ENCODE measurements around the gene DRC7. TPM values are rescaled to one million over a fixed set of nuclear protein-coding genes. Genes with fewer than 3 reads are reported as not detected.

The DRC7 gene
- total RNA-seq, 1 experiment from 2014 or later = 0.72 TPM

DNA sequence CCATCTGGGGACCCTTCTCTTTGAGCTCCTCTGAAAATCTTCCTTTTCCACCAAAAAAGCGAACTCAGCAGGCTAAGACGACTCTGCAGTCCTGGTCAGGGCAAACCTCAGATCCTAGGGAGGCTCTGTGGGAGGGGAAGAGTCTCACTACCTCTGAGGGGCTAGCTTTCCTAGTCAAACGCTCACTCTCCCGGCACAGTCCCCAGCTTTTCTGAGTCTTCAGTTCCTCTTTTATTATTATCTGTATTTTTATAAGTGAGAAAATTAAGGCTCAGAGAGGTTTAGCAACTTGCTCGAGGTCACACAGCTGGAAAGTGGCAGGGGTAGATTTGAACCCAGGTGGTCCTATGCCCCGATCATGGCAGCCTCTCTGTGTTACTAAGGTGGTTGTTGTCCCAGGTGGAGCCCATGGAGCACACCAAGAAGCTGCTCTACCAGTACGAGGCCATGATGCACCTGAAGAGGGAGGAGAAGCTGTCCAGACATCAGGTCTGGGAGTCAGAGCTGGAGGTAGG is 31.9 kb downstream of the DRC7 start:
- Histone ChIP-seq H3K56ac (ENCODE audit: insufficient read length, low read depth, low read length) (no peak overlapping the region), H3K4me1 (ENCODE audit: insufficient read depth, low read length) (no peaks in the 10 kb centered on the region), H2BK12ac (ENCODE audit: insufficient read length, low read depth, low read length) (no peak overlapping the region), H4K91ac (ENCODE audit: insufficient read length, low read depth, low read length) (no peak overlapping the region), H3K79me2 (ENCODE audit: insufficient read depth, low read length) (no peaks in the 10 kb centered on the region), H3K27ac (ENCODE audit: insufficient read length, low read depth, low read length) (no peak overlapping the region), H3K9me3 (ENCODE audit: control insufficient read depth, low read depth, low read length) (no peaks in the 10 kb centered on the region), H2AK5ac (ENCODE audit: insufficient read length, low read length) (no peak overlapping the region), H2BK120ac (ENCODE audit: low read depth, low read length, poor library complexity, severe bottlenecking) (no peak overlapping the region), H2AFZ (ENCODE audit: low read length) (no peak overlapping the region), H4K8ac (replicated peaks; ENCODE audit: insufficient read length, low read depth, low read length) (no peak overlapping the region), H2BK20ac (ENCODE audit: low read depth, low read length, poor library complexity, severe bottlenecking) (no peak overlapping the region), H3K79me1 (ENCODE audit: insufficient read depth, low read depth, low read length, poor library complexity, severe bottlenecking) (no peaks in the 10 kb centered on the region), H3K14ac (ENCODE audit: insufficient read depth, low read length) (no peak overlapping the region), H3K23ac (ENCODE audit: insufficient read length, low read depth, low read length) (no peak overlapping the region), H3T11ph (ENCODE audit: low read length) (no peak overlapping the region), H3K4me2 (ENCODE audit: insufficient read depth, insufficient read length, low read length) (no peak overlapping the region), H3K27me3 (ENCODE audit: insufficient read depth, low read length) (no peaks in the 10 kb centered on the region), H3K18ac (ENCODE audit: insufficient read length, low read depth, low read length) (no peak overlapping the region), H4K20me1 (ENCODE audit: control insufficient read depth, insufficient read depth, insufficient read length) (no peaks in the 10 kb centered on the region), H3K9ac (ENCODE audit: extremely low read depth, insufficient read length, low read length) (no peak overlapping the region), H3K23me2 (ENCODE audit: insufficient read length, low read depth, low read length, poor library complexity, severe bottlenecking) (no peaks in the 10 kb centered on the region), H3K4ac (ENCODE audit: low read depth, low read length) (no peak overlapping the region), H2BK5ac (ENCODE audit: insufficient read length, low read length) (no peak overlapping the region), H4K5ac (ENCODE audit: insufficient read length, low read depth, low read length) (no peak overlapping the region), H2BK15ac (ENCODE audit: low read depth, low read length) (no peak overlapping the region)
- no peak for DNase-seq
- Mint-ChIP-seq H3K36me3 (ENCODE audit: insufficient read depth in 1 of 3, low read depth in 3 of 3) (no peaks in the 10 kb centered on the region), H3K4me3 (no peak overlapping the region), H3K27ac (no peak overlapping the region), H3K4me1 (peaks cover 0 to 7% of the 10 kb centered on the region in 2 experiments; a peak in 1 of 4 replicates), H3K27me3 (ENCODE audit: low read depth) (peaks cover 4% of the 10 kb centered on the region), H3K9me3 (peaks cover 0 to 3% of the 10 kb centered on the region in 2 experiments; a peak in 3 of 5 replicates)
- TF ChIP-seq, protein P1, sequence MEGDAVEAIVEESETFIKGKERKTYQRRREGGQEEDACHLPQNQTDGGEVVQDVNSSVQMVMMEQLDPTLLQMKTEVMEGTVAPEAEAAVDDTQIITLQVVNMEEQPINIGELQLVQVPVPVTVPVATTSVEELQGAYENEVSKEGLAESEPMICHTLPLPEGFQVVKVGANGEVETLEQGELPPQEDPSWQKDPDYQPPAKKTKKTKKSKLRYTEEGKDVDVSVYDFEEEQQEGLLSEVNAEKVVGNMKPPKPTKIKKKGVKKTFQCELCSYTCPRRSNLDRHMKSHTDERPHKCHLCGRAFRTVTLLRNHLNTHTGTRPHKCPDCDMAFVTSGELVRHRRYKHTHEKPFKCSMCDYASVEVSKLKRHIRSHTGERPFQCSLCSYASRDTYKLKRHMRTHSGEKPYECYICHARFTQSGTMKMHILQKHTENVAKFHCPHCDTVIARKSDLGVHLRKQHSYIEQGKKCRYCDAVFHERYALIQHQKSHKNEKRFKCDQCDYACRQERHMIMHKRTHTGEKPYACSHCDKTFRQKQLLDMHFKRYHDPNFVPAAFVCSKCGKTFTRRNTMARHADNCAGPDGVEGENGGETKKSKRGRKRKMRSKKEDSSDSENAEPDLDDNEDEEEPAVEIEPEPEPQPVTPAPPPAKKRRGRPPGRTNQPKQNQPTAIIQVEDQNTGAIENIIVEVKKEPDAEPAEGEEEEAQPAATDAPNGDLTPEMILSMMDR (conservative IDR thresholded peaks at IDR 0.05) = no peak
- no CpG with 5 or more reads among the region's 7 CpGs for WGBS (ENCODE audit: extremely low coverage, insufficient read length, low lambda C conversion rate)
